ENCODE results near the gene CLCN4.

- TF ChIP-seq CTCF (IDR thresholded peaks at IDR 0.05) (no peak), POLR2A (IDR thresholded peaks at IDR 0.05) (no peak)
These were observed 74.7 kb downstream of the CLCN4 start for GRCh38 chrX:10231461-10231860.

All from adrenal gland (tissue), 5 donors.